ENCODE results near the gene CASQ1. TPM values are rescaled to one million over a fixed set of nuclear protein-coding genes. Genes with fewer than 3 reads are reported as not detected.

Gene CASQ1
- total and polyA plus RNA-seq, 9 donors: 0.06 to 0.92 (median 0.43) TPM; not detected in 3

DNA sequence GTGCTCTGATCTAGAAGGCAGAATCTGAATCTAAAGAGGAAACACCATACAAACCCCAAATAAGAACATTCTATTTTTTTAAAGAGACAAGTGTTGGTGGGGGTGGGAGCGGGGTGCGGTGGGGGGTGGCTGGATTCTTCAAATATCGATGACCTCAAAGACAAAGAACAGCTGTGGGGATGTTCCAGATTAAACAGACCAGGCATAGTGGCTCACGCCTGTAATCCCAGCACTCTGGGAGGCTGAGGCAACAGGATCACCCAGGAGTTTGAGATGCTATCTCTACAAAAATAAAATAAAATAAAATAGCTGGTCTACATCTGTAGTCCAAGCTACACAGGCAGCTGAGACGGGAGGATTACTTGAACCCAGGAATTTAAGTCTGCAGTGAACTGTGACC lies 34.0 kb upstream of the CASQ1 start:
- Histone ChIP-seq H3K4me1 (ENCODE audit: insufficient read depth) (no peaks in the 10 kb centered on the region), H3K4me3 (no peak overlapping the region), H3K9me3 (no peaks in the 10 kb centered on the region), H3K27me3 (no peaks in the 10 kb centered on the region), H3K27ac (no peak overlapping the region), H3K36me3 (no peaks in the 10 kb centered on the region)
- intact Hi-C loops (cut with DNase I): no loop called here
- 64 to 67% (median 65%) methylated on average over 5 of the region's 5 CpGs for WGBS, 3 donors
- no peak for DNase-seq
- no peak for TF ChIP-seq EP300 (IDR thresholded peaks at IDR 0.05)

GRCh38 chr1:160157174-160157573 lies 33.2 kb upstream of the CASQ1 start:
- Histone ChIP-seq H3K4me3 (no peak overlapping the region), H3K27me3 (no peaks in the 10 kb centered on the region), H3K36me3 (no peaks in the 10 kb centered on the region), H3K9me3 (no peaks in the 10 kb centered on the region), H3K27ac (no peak overlapping the region), H3K4me1 (ENCODE audit: insufficient read depth) (no peaks in the 10 kb centered on the region)
- TF ChIP-seq, protein P1, sequence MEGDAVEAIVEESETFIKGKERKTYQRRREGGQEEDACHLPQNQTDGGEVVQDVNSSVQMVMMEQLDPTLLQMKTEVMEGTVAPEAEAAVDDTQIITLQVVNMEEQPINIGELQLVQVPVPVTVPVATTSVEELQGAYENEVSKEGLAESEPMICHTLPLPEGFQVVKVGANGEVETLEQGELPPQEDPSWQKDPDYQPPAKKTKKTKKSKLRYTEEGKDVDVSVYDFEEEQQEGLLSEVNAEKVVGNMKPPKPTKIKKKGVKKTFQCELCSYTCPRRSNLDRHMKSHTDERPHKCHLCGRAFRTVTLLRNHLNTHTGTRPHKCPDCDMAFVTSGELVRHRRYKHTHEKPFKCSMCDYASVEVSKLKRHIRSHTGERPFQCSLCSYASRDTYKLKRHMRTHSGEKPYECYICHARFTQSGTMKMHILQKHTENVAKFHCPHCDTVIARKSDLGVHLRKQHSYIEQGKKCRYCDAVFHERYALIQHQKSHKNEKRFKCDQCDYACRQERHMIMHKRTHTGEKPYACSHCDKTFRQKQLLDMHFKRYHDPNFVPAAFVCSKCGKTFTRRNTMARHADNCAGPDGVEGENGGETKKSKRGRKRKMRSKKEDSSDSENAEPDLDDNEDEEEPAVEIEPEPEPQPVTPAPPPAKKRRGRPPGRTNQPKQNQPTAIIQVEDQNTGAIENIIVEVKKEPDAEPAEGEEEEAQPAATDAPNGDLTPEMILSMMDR (IDR thresholded peaks at IDR 0.05): no peak
- TF ChIP-seq POLR2A (IDR thresholded peaks at IDR 0.05) (no peak), EP300 (IDR thresholded peaks at IDR 0.05) (no peak)
- intact Hi-C loops (cut with DNase I): no loop called here
- DNase-seq: no peak
- 74 to 80% (median 76%) methylated on average over 4 of the region's 4 CpGs for WGBS, 3 donors

- Histone ChIP-seq H3K4me1 (ENCODE audit: insufficient read depth) (no peaks in the 10 kb centered on the region), H3K36me3 (no peaks in the 10 kb centered on the region), H3K27me3 (no peaks in the 10 kb centered on the region), H3K27ac (no peak overlapping the region), H3K4me3 (no peak overlapping the region), H3K9me3 (no peaks in the 10 kb centered on the region)
- no peak for DNase-seq
- TF ChIP-seq POLR2A (IDR thresholded peaks at IDR 0.05) (no peak), EP300 (IDR thresholded peaks at IDR 0.05) (no peak)
- TF ChIP-seq, protein P1 (IDR thresholded peaks at IDR 0.05): no peak
- WGBS, 3 donors: 63 to 90% (median 77%) methylated on average over 3 of the region's 3 CpGs
- intact Hi-C loops (cut with DNase I): no loop called here
These were observed 32.3 kb upstream of the CASQ1 start for GRCh38 chr1:160158031-160158430.

DNA sequence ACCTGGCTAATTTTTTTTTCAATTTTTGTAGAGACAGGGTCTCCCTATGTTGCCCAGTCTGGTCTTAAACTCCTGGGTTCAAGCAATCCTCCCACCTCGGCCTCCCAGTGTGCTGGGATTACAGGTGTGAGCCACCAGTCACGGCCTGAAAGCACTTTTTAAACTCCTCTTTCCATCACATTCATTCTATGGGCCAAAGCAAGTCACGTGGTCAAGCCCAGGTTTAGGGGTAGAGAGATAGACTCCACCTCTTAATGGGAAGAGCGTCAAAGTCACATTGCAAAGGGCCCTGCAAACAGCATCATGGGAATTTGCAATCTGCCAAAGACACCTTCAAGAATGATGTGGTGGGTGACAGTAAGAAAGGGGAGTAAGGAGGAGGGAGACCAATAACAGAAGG lies 31.8 kb upstream of the CASQ1 start:
- WGBS, 3 donors: 84 to 90% (median 89%) methylated on average over 4 of the region's 4 CpGs
- H3K27me3 ChIP-seq: no peaks in the 10 kb centered on the region
- H3K9me3 ChIP-seq: no peaks in the 10 kb centered on the region
- no peak for DNase-seq
- no peak for TF ChIP-seq EP300 (IDR thresholded peaks at IDR 0.05)
- no peak overlapping the region for H3K27ac ChIP-seq
- no peaks in the 10 kb centered on the region for H3K36me3 ChIP-seq
- no peak overlapping the region for H3K4me3 ChIP-seq
- no peaks in the 10 kb centered on the region for H3K4me1 ChIP-seq (ENCODE audit: insufficient read depth)
- intact Hi-C loops (cut with DNase I): no loop called here

GRCh38 chr1:160159846-160160245 lies 30.5 kb upstream of the CASQ1 start:
- H3K27ac ChIP-seq: no peak overlapping the region
- TF ChIP-seq POLR2A (IDR thresholded peaks at IDR 0.05): no peak
- no peak for TF ChIP-seq EP300 (IDR thresholded peaks at IDR 0.05)
- TF ChIP-seq, protein P1 (IDR thresholded peaks at IDR 0.05): no peak
- intact Hi-C loops (cut with DNase I): no loop called here

More at GRCh38 chr1:160159846-160160245, 30.5 kb upstream of the CASQ1 start:
- no peak for DNase-seq
- no peak overlapping the region for H3K4me3 ChIP-seq
- H3K36me3 ChIP-seq: no peaks in the 10 kb centered on the region
- no peaks in the 10 kb centered on the region for H3K27me3 ChIP-seq
- no peaks in the 10 kb centered on the region for H3K9me3 ChIP-seq
- H3K4me1 ChIP-seq (ENCODE audit: insufficient read depth): no peaks in the 10 kb centered on the region

All from ovary (tissue), 9 donors.